Transverse colon (tissue), 4 donors: ENCODE results near the gene SHC2. TPM values are rescaled to one million over a fixed set of nuclear protein-coding genes. Genes with fewer than 3 reads are reported as not detected.
"Not testable (repeated sequence)": the region's sequence is repeated elsewhere in the genome, so short reads cannot be mapped to it uniquely, and the experiment has no call there.

Experiments used
- DNase-seq: peaks from one replicate; pipeline ENCODE4 v3.0.0-alpha.2; 2019
- H3K27ac ChIP-seq, 4 donors: fragments of 200-600 bp; sonication (generic); 2 replicates each; pipeline ENCODE4 v1.5.1; 2016 to 2018; ENCODE audit warnings: inconsistent platforms in 4 of 4
- H3K27me3 ChIP-seq: fragments of 200-600 bp; sonication (generic); 2 replicates; pipeline ENCODE4 v1.5.1; 2017; ENCODE audit warnings: inconsistent platforms
- H3K36me3 ChIP-seq, 4 donors: fragments of 200-600 bp; sonication (generic); 2 replicates each; pipeline ENCODE4 v1.5.1; 2017 to 2019; ENCODE audit warnings: inconsistent platforms in 4 of 4
- H3K4me1 ChIP-seq, 4 donors: fragments of 200-600 bp; sonication (generic); 2 replicates each; pipeline ENCODE4 v1.5.1; 2017 to 2020; ENCODE audit warnings: inconsistent platforms in 4 of 4
- H3K4me3 ChIP-seq, 4 donors: fragments of 200-600 bp; sonication (generic); 1 replicate in 1 of 4; 2 replicates in 3 of 4; pipeline versions ENCODE4 v1.5.1 to v1.6.1; 2017 to 2019; ENCODE audit warnings: inconsistent platforms in 4 of 4
- H3K9me3 ChIP-seq, 2 donors: fragments of 200-600 bp; sonication (generic); 2 replicates each; pipeline ENCODE4 v1.5.1; 2017 to 2019; ENCODE audit warnings: inconsistent platforms in 2 of 2
- CTCF ChIP-seq, 5 experiments: fragments of 200-600 bp in 3 of 5; fragments of 450-650 bp in 2 of 5; sonication (generic) in 3 of 5; IDR thresholded peaks; 1 replicate in 2 of 5; 2 replicates in 3 of 5; pipeline ENCODE4 v1.5.1; 2016 to 2017; ENCODE audit warnings: antibody characterized with exemption in 5 of 5, inconsistent platforms in 3 of 5, mild to moderate bottlenecking in 2 of 5, moderate library complexity in 1 of 5
- EP300 ChIP-seq: sonication (generic); formaldehyde crosslinking; IDR thresholded peaks from one replicate; pipeline ENCODE4 v1.6.1; 2017; ENCODE audit warnings: antibody characterized with exemption, low read depth
- POLR2A ChIP-seq: fragments of 450-650 bp; IDR thresholded peaks from one replicate; pipeline ENCODE4 v1.6.1; 2016; ENCODE audit warnings: antibody characterized with exemption, mild to moderate bottlenecking, moderate library complexity
- POLR2AphosphoS5 ChIP-seq, 3 donors: sonication (generic); formaldehyde crosslinking; IDR thresholded peaks; one replicate each; pipeline ENCODE4 v1.6.1; 2016; ENCODE audit warnings: antibody characterized with exemption in 3 of 3
- WGBS, 2 donors: methylation state at CpG; one replicate each; pipeline ENCODE4 v1.1.5; 2018; ENCODE audit warnings: low coverage in 1 of 2; 5-methylcytosine and 5-hydroxymethylcytosine counted together
- in situ Hi-C, 4 donors: fragments of 200-750 bp; cut with MboI; loops; one replicate each; pipeline versions ENCODE4 v1.15.0 to v1.15.1; 2017; ENCODE audit warnings: low sequenced_read_pairs in 3 of 4, low pct_ligation_motif_present in 1 of 4, low pct_unique_long_range_greater_than_20kb in 1 of 4
- intact Hi-C: fragments of 100-400 bp; cut with DNase I; formaldehyde crosslinking; loops from one replicate; pipeline ENCODE4 v1.15.1; 2023; ENCODE audit warnings: low total_unique reads
- total RNA-seq, 4 donors: library from RNA; depleted of rRNA; stranded (reverse); fragments of >200 nt; gene quantifications; one replicate each; pipeline ENCODE4 v1.1.0, GENCODE V29; 2016

The SHC2 gene
- total RNA-seq, 4 donors from 2014 or later, result 6.3 to 30.3 (median 11.1) TPM

GRCh38 chr19:455031-455705 is 5.7 kb downstream of the SHC2 start:
- TF ChIP-seq CTCF (IDR thresholded peaks at IDR 0.05), result no peak
- no peak for TF ChIP-seq POLR2A
- TF ChIP-seq POLR2AphosphoS5 (IDR thresholded peaks at IDR 0.05), result no peak
- TF ChIP-seq EP300, result no peak
- in situ Hi-C loops, result no loop called here

GRCh38 chr19:453606-454005 is 7.2 kb downstream of the SHC2 start:
- intact Hi-C loops, result no loop called here
- WGBS, 2 donors, result 89% methylated on average over 22 of the region's 22 CpGs; no CpG with 5 or more reads in 1 of the 2 donors
- no peak for TF ChIP-seq EP300
- Histone ChIP-seq H3K4me1 (no peaks in the 10 kb centered on the region), H3K27me3 (no peaks in the 10 kb centered on the region), H3K27ac (no peak overlapping the region), H3K36me3 (no peaks in the 10 kb centered on the region), H3K9me3 (no peaks in the 10 kb centered on the region), H3K4me3 (no peak overlapping the region)
- DNase-seq, result no peak
- in situ Hi-C loops, result no loop called here

More at GRCh38 chr19:455031-455705, 5.7 kb downstream of the SHC2 start:
- Histone ChIP-seq H3K36me3 (no peaks in the 10 kb centered on the region), H3K4me3 (no peak overlapping the region), H3K27me3 (peaks cover 4% of the 10 kb centered on the region), H3K27ac (no peak overlapping the region), H3K9me3 (no peaks in the 10 kb centered on the region), H3K4me1 (peaks cover 5 to 8% (median 5%) of the 10 kb centered on the region in 4 donors)
- 95 to 100% methylated on average over 7 to 39 of the region's 39 CpGs for WGBS, 2 donors
- DNase-seq, result no peak
- intact Hi-C loops, result no loop called here

GRCh38 chr19:452829-453228 is 8.0 kb downstream of the SHC2 start:
- intact Hi-C loops, result no loop called here
- no peak overlapping the region for H3K4me3 ChIP-seq
- H3K36me3 ChIP-seq, result no peaks in the 10 kb centered on the region
- no peak for TF ChIP-seq POLR2AphosphoS5 (IDR thresholded peaks at IDR 0.05)
- TF ChIP-seq EP300, result no peak
- TF ChIP-seq POLR2A, result no peak
- TF ChIP-seq CTCF (IDR thresholded peaks at IDR 0.05), result no peak
- no peak overlapping the region for H3K27ac ChIP-seq
- no peaks in the 10 kb centered on the region for H3K27me3 ChIP-seq
- no peaks in the 10 kb centered on the region for H3K9me3 ChIP-seq
- peaks cover 0 to 4% (median 0%) of the 10 kb centered on the region in 4 donors for H3K4me1 ChIP-seq
- in situ Hi-C loops, result no loop called here
- DNase-seq, result no peak
- WGBS, 2 donors, result 91 to 98% methylated on average over 6 to 16 of the region's 16 CpGs

GRCh38 chr19:450912-451481 is 9.8 kb downstream of the SHC2 start:
- H3K27me3 ChIP-seq, in situ Hi-C loops, H3K27ac ChIP-seq, intact Hi-C loops, DNase-seq, H3K9me3 ChIP-seq, H3K36me3 ChIP-seq, H3K4me3 ChIP-seq: not testable (repeated sequence)
- peaks cover 0 to 11% (median 0%) of the 10 kb centered on the region in 4 donors for H3K4me1 ChIP-seq
- WGBS, 2 donors, result 83 to 86% methylated on average over 7 to 33 of the region's 33 CpGs

- DNase-seq, result no peak
- Histone ChIP-seq H3K27me3 (no peaks in the 10 kb centered on the region), H3K9me3 (no peaks in the 10 kb centered on the region), H3K4me3 (no peak overlapping the region), H3K27ac (no peak overlapping the region), H3K4me1 (peaks cover 0 to 11% (median 0%) of the 10 kb centered on the region in 4 donors), H3K36me3 (no peaks in the 10 kb centered on the region)
- intact Hi-C loops (no loop called here), in situ Hi-C loops (no loop called here)
- TF ChIP-seq POLR2AphosphoS5 (IDR thresholded peaks at IDR 0.05) (no peak), EP300 (no peak), POLR2A (no peak), CTCF (IDR thresholded peaks at IDR 0.05) (no peak)
- WGBS, 2 donors, result 83 to 91% methylated on average over 3 to 20 of the region's 20 CpGs
These were observed 10.9 kb downstream of the SHC2 start for GRCh38 chr19:449916-450315.
